Prostate gland (tissue), 2 donors: ENCODE results near the gene CTH. TPM values are rescaled to one million over a fixed set of nuclear protein-coding genes. Genes with fewer than 3 reads are reported as not detected.
"Not testable (repeated sequence)": the region's sequence is repeated elsewhere in the genome, so short reads cannot be mapped to it uniquely, and the experiment has no call there.

Experiments used
- DNase-seq: peaks from one replicate; pipeline ENCODE4 v3.0.0-alpha.2; 2019; ENCODE audit warnings: low spot score
- H3K27ac ChIP-seq, 2 donors: fragments of 200-600 bp; sonication (generic); 2 replicates each; pipeline ENCODE4 v1.5.1; 2017 to 2019
- H3K27me3 ChIP-seq: fragments of 200-600 bp; sonication (generic); replicated peaks from 2 replicates; pipeline ENCODE4 v1.5.1; 2019; ENCODE audit not compliant: insufficient read depth
- H3K36me3 ChIP-seq, 2 donors: fragments of 200-600 bp; sonication (generic); 1 replicate in 1 of 2; 2 replicates in 1 of 2; pipeline versions ENCODE4 v1.5.1 to v1.8.1; 2017 to 2019
- H3K4me1 ChIP-seq: fragments of 200-600 bp; sonication (generic); replicated peaks from 2 replicates; pipeline ENCODE4 v1.5.1; 2019
- H3K4me3 ChIP-seq, 2 donors: fragments of 200-600 bp; sonication (generic); 2 replicates each; pipeline ENCODE4 v1.5.1; 2017 to 2019
- H3K9me3 ChIP-seq: fragments of 200-600 bp; sonication (generic); 2 replicates; pipeline ENCODE4 v1.5.1; 2017
- POLR2A ChIP-seq: fragments of 450-650 bp; IDR thresholded peaks from one replicate; pipeline ENCODE4 v1.6.1; 2016; ENCODE audit warnings: antibody characterized with exemption, mild to moderate bottlenecking
- POLR2AphosphoS5 ChIP-seq: sonication (generic); formaldehyde crosslinking; IDR thresholded peaks from one replicate; pipeline ENCODE4 v1.6.1; 2017; ENCODE audit warnings: antibody characterized with exemption
- WGBS: methylation state at CpG from one replicate; pipeline ENCODE4 v1.1.5; 2018; 5-methylcytosine and 5-hydroxymethylcytosine counted together
- intact Hi-C: fragments of 100-400 bp; cut with DNase I; formaldehyde crosslinking; loops from one replicate; pipeline ENCODE4 v1.14.2; 2022
- total RNA-seq, 2 donors: library from RNA; depleted of rRNA; stranded (reverse); fragments of >200 nt; gene quantifications; one replicate each; pipeline ENCODE4 v1.1.0, GENCODE V29; 2016
- TF ChIP-seq, protein P1 (sequence below), 4 experiments: fragments of 200-600 bp in 2 of 4; fragments of 450-650 bp in 2 of 4; sonication (generic) in 2 of 4; IDR thresholded peaks; 1 replicate in 3 of 4; 2 replicates in 1 of 4; pipeline ENCODE4 v1.5.1; 2016 to 2019; ENCODE audit warnings: antibody characterized with exemption in 4 of 4, mild to moderate bottlenecking in 2 of 4, moderate library complexity in 2 of 4

Gene CTH
- total RNA-seq, 2 donors from 2014 or later: 8.1 to 12.7 TPM

DNA sequence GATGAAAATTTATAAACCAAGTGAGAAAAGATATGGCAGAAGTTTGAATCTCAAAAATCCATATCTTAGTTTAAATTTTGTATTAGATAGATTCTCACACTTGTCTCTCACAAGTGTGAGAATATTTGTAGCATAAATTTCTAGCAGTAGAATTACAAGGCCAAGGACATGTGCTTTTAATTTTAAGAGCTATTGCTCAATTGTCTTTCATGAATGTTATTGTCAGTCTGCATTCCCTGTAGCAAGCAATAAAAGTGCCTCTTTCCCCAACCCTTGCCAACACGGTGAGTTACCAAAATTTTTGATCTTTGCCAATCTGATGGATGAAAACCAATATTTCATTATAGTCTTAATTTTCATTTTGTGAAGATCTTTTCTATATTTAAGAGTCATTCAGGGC lies 64.0 kb downstream of the CTH start:
- H3K36me3 ChIP-seq: no peaks in the 10 kb centered on the region
- WGBS: 43% methylated on average over 1 of the region's 1 CpG
- no peaks in the 10 kb centered on the region for H3K9me3 ChIP-seq
- no peaks in the 10 kb centered on the region for H3K27me3 ChIP-seq
- TF ChIP-seq, protein P1, sequence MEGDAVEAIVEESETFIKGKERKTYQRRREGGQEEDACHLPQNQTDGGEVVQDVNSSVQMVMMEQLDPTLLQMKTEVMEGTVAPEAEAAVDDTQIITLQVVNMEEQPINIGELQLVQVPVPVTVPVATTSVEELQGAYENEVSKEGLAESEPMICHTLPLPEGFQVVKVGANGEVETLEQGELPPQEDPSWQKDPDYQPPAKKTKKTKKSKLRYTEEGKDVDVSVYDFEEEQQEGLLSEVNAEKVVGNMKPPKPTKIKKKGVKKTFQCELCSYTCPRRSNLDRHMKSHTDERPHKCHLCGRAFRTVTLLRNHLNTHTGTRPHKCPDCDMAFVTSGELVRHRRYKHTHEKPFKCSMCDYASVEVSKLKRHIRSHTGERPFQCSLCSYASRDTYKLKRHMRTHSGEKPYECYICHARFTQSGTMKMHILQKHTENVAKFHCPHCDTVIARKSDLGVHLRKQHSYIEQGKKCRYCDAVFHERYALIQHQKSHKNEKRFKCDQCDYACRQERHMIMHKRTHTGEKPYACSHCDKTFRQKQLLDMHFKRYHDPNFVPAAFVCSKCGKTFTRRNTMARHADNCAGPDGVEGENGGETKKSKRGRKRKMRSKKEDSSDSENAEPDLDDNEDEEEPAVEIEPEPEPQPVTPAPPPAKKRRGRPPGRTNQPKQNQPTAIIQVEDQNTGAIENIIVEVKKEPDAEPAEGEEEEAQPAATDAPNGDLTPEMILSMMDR (IDR thresholded peaks at IDR 0.05): no peak
- TF ChIP-seq POLR2A (no peak), POLR2AphosphoS5 (no peak)
- H3K27ac ChIP-seq: no peak overlapping the region
- no peak for DNase-seq
- intact Hi-C loops: no loop called here
- H3K4me3 ChIP-seq: no peak overlapping the region
- no peaks in the 10 kb centered on the region for H3K4me1 ChIP-seq

DNA sequence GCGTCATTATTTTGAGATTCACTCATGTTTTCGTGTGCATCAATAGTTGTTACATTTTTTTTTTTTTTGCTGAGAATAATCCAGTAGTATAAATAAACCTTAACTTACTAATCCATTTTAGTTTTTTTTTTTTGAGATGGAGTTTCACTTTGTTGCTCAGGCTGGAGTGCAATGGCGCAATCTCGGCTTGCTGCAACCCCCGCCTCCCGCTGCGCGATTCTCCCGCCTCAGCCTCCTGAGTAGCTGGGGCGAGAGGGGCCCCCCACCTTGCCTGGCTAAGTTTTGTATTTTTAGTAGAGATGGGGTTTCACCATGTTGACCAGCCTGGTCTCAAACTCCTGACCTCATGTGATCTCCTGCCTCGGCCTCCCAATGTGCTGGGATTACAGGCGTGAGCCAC lies 66.0 kb downstream of the CTH start:
- Histone ChIP-seq H3K9me3 (no peaks in the 10 kb centered on the region), H3K36me3 (no peaks in the 10 kb centered on the region), H3K27me3 (no peaks in the 10 kb centered on the region), H3K4me3 (no peak overlapping the region), H3K4me1 (no peaks in the 10 kb centered on the region), H3K27ac (no peak overlapping the region)
- DNase-seq: no peak
- intact Hi-C loops: no loop called here
- TF ChIP-seq POLR2A (no peak), POLR2AphosphoS5 (no peak)
- TF ChIP-seq, protein P1 (IDR thresholded peaks at IDR 0.05): no peak
- 94% methylated on average over 12 of the region's 12 CpGs for WGBS

DNA sequence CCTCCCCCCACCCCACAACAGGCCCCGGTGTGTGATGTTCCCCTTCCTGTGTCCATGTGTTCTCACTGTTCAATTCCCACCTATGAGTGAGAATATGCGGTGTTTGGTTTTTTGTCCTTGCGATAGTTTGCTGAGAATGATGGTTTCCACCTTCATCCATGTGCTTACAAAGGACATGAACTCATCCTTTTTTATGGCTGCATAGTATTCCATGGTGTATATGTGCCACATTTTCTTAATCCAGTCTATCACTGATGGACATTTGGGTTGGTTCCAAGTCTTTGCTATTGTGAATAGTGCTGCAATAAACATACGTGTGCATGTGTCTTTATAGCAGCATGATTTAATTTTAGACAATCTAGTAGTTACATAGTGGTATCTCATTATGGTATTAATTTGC lies 66.8 kb downstream of the CTH start:
- H3K36me3 ChIP-seq, H3K4me3 ChIP-seq, intact Hi-C loops, DNase-seq, H3K27ac ChIP-seq, H3K4me1 ChIP-seq, H3K27me3 ChIP-seq, H3K9me3 ChIP-seq: not testable (repeated sequence)
- 93% methylated on average over 4 of the region's 4 CpGs for WGBS

DNA sequence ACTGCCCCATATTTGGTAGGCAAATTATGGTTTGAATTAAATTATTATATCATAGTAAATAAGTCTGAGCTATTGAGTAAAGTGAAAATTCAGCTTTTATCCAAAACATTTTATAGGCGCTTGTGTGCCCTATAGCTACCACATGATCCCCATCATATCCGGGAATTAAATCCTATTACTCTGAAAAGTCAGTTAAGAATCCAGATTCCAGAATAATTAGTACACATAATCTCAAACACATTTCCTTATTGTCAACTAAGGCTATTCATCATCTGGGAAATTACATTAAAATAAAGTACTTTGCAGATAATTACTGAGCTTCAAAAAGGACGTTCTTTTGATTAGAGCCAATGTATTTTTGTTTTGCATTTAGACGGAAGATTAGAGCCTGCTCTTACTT lies 72.3 kb downstream of the CTH start:
- no peak for DNase-seq
- Histone ChIP-seq H3K27me3 (no peaks in the 10 kb centered on the region), H3K36me3 (no peaks in the 10 kb centered on the region), H3K27ac (no peak overlapping the region), H3K4me1 (no peaks in the 10 kb centered on the region), H3K9me3 (no peaks in the 10 kb centered on the region), H3K4me3 (no peak overlapping the region)
- no peak for TF ChIP-seq POLR2AphosphoS5
- TF ChIP-seq, protein P1 (IDR thresholded peaks at IDR 0.05): no peak
- TF ChIP-seq POLR2A: no peak
- intact Hi-C loops: no loop called here
- 89% methylated on average over 4 of the region's 4 CpGs for WGBS

DNA sequence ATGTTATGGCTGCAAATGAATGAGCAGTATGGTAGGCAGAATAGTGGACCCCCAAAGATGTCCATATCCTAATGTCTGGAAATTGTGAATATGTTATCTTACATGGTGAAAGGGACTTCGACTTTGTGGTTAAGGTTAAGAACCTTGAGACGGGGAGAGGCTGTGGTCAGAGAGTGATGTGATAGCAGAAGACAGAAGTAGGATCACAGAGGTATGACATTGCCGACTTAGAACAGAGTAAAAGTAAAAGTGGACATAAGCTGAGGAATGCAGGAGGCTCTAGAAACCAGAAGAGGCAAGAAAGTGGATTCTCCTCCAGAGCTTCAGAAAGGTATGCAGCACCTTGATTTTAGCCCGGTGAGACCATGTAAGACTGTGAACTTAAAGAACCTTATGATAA lies 74.6 kb downstream of the CTH start:
- no peaks in the 10 kb centered on the region for H3K9me3 ChIP-seq
- intact Hi-C loops: no loop called here
- no peaks in the 10 kb centered on the region for H3K36me3 ChIP-seq
- no peaks in the 10 kb centered on the region for H3K27me3 ChIP-seq
- H3K4me3 ChIP-seq: no peak overlapping the region
- no peaks in the 10 kb centered on the region for H3K4me1 ChIP-seq
- no peak for TF ChIP-seq POLR2A
- no peak for TF ChIP-seq POLR2AphosphoS5
- TF ChIP-seq, protein P1 (IDR thresholded peaks at IDR 0.05): no peak
- DNase-seq: no peak
- WGBS: 60% methylated on average over 4 of the region's 4 CpGs
- H3K27ac ChIP-seq: no peak overlapping the region
